ENCODE data around the gene RFX8. TPM values are rescaled to one million over a fixed set of nuclear protein-coding genes. Genes with fewer than 3 reads are reported as not detected.

Gene RFX8
- total and polyA plus RNA-seq, 4 experiments from 2014 or later: 1.2 to 1.3 TPM; not detected in 2

- no peaks in the 10 kb centered on the region for H3K36me3 Mint-ChIP-seq
- CTCF ChIA-PET (ENCODE audit: partially characterized antibody): interaction anchor here (0.9 to 1.6 kb wide), 4 partner anchors 20 to 37 kb away, joined by 3 to 5 read pairs (median 4); no protein-coding TSS in a partner anchor
- H3K9me3 Mint-ChIP-seq: no peaks in the 10 kb centered on the region
These were observed 91.8 kb downstream of the RFX8 start for GRCh38 chr2:101383016-101383541.

GRCh38 chr2:101382442-101382841, 92.5 kb downstream of the RFX8 start:
- Histone ChIP-seq H3K4me3 (ENCODE audit: low read length in 2 of 2) (no peak overlapping the region), H3K27me3 (ENCODE audit: insufficient read depth, low read length) (peaks cover 11% of the 10 kb centered on the region), H3K9me3 (ENCODE audit: control insufficient read depth in 1 of 2, low read length in 2 of 2) (no peaks in the 10 kb centered on the region), H3K4me1 (ENCODE audit: insufficient read depth, low read length) (peaks cover 9% of the 10 kb centered on the region), H3K36me3 (ENCODE audit: insufficient read depth, low read length) (no peaks in the 10 kb centered on the region), H3K27ac (ENCODE audit: low read depth, low read length) (no peak overlapping the region)
- H3K9me3 Mint-ChIP-seq: no peaks in the 10 kb centered on the region
- peaks cover under 1 to 7% (median 4%) of the 10 kb centered on the region in 4 donors for H3K4me1 Mint-ChIP-seq
- peaks cover 15 to 22% of the 10 kb centered on the region in 2 donors for H3K27me3 Mint-ChIP-seq
- ChIA-PET POLR2A (ENCODE audit: partially characterized antibody) (interaction anchor here (1.9 kb wide), 1 partner anchor 21 kb away, joined by 7 read pairs; no protein-coding TSS in a partner anchor), CTCF (ENCODE audit: partially characterized antibody) (interaction anchor here (0.9 to 1.7 kb wide), 4 partner anchors 20 to 40 kb away, joined by 3 to 9 read pairs (median 4); no protein-coding TSS in a partner anchor)
- intact Hi-C loops (cut with micrococcal nuclease): no loop called here
- no peak overlapping the region for H3K4me3 Mint-ChIP-seq
- H3K36me3 Mint-ChIP-seq: no peaks in the 10 kb centered on the region
- H3K27ac Mint-ChIP-seq: no peak overlapping the region
- no peak for DNase-seq

More at GRCh38 chr2:101383016-101383541, 91.8 kb downstream of the RFX8 start:
- H3K27me3 ChIP-seq (ENCODE audit: insufficient read depth, low read length): peaks cover 11% of the 10 kb centered on the region
- H3K9me3 ChIP-seq (ENCODE audit: control insufficient read depth in 1 of 2, low read length in 2 of 2): no peaks in the 10 kb centered on the region
- no peak overlapping the region for H3K27ac Mint-ChIP-seq
- H3K4me1 ChIP-seq (ENCODE audit: insufficient read depth, low read length): peaks cover 15% of the 10 kb centered on the region
- POLR2A ChIA-PET (ENCODE audit: partially characterized antibody): no interaction called here
- DNase-seq: no peak
- intact Hi-C loops (cut with micrococcal nuclease): no loop called here
- H3K4me1 Mint-ChIP-seq: peaks cover 4 to 11% (median 8%) of the 10 kb centered on the region in 4 donors
- peaks cover 20 to 26% of the 10 kb centered on the region in 2 donors for H3K27me3 Mint-ChIP-seq
- H3K27ac ChIP-seq (ENCODE audit: low read depth, low read length): no peak overlapping the region
- no peak overlapping the region for H3K4me3 ChIP-seq (ENCODE audit: low read length in 2 of 2)
- H3K36me3 ChIP-seq (ENCODE audit: insufficient read depth, low read length): no peaks in the 10 kb centered on the region
- no peak overlapping the region for H3K4me3 Mint-ChIP-seq

GRCh38 chr2:101380376-101380775, 94.5 kb downstream of the RFX8 start:
- Histone ChIP-seq H3K4me1 (ENCODE audit: insufficient read depth, low read length) (no peaks in the 10 kb centered on the region), H3K27ac (ENCODE audit: low read depth, low read length) (no peak overlapping the region), H3K9me3 (ENCODE audit: control insufficient read depth in 1 of 2, low read length in 2 of 2) (no peaks in the 10 kb centered on the region), H3K4me3 (ENCODE audit: low read length in 2 of 2) (no peak overlapping the region), H3K36me3 (ENCODE audit: insufficient read depth, low read length) (no peaks in the 10 kb centered on the region), H3K27me3 (ENCODE audit: insufficient read depth, low read length) (peaks cover 3% of the 10 kb centered on the region)
- CTCF ChIA-PET (ENCODE audit: partially characterized antibody): interaction anchor here (1.4 to 1.7 kb wide), 3 partner anchors 18 to 38 kb away, joined by 3 to 8 read pairs (median 3); no protein-coding TSS in a partner anchor
- intact Hi-C loops (cut with micrococcal nuclease): no loop called here
- H3K4me1 Mint-ChIP-seq: no peaks in the 10 kb centered on the region
- POLR2A ChIA-PET (ENCODE audit: partially characterized antibody): interaction anchor here (1.4 to 1.6 kb wide), 2 partner anchors 18 to 72 kb away, joined by 3 to 4 read pairs; partner anchors contain the start of gene RNF149
- H3K27ac Mint-ChIP-seq: no peak overlapping the region
- H3K4me3 Mint-ChIP-seq: no peak overlapping the region
- no peaks in the 10 kb centered on the region for H3K36me3 Mint-ChIP-seq
- peaks cover 5 to 11% of the 10 kb centered on the region in 2 donors for H3K27me3 Mint-ChIP-seq
- DNase-seq: no peak
- no peaks in the 10 kb centered on the region for H3K9me3 Mint-ChIP-seq

- H3K36me3 Mint-ChIP-seq: no peaks in the 10 kb centered on the region
- CTCF ChIA-PET (ENCODE audit: partially characterized antibody): interaction anchor here (1.2 to 1.7 kb wide), 2 partner anchors 9 to 37 kb away, joined by 4 to 8 read pairs; no protein-coding TSS in a partner anchor
- peaks cover 3% of the 10 kb centered on the region for H3K27me3 ChIP-seq (ENCODE audit: insufficient read depth, low read length)
These were observed 95.8 kb downstream of the RFX8 start for GRCh38 chr2:101379091-101379490.

GRCh38 chr2:101375653-101376052, 99.3 kb downstream of the RFX8 start:
- peaks cover 0 to 12% (median 2%) of the 10 kb centered on the region in 8 donors for H3K9me3 Mint-ChIP-seq
- no peaks in the 10 kb centered on the region for H3K9me3 ChIP-seq (ENCODE audit: control insufficient read depth in 1 of 2, low read length in 2 of 2)
- H3K4me3 ChIP-seq (ENCODE audit: low read length in 2 of 2): no peak overlapping the region
- no peak overlapping the region for H3K27ac ChIP-seq (ENCODE audit: low read depth, low read length)
- peaks cover 0 to 9% (median 4%) of the 10 kb centered on the region in 4 donors for H3K4me1 Mint-ChIP-seq
- intact Hi-C loops (cut with micrococcal nuclease): no loop called here
- POLR2A ChIA-PET (ENCODE audit: partially characterized antibody): interaction anchor here (3.0 kb wide), 1 partner anchor 14 kb away, joined by 11 read pairs; no protein-coding TSS in a partner anchor
- no peaks in the 10 kb centered on the region for H3K36me3 Mint-ChIP-seq
- H3K36me3 ChIP-seq (ENCODE audit: insufficient read depth, low read length): no peaks in the 10 kb centered on the region
- peaks cover 8% of the 10 kb centered on the region for H3K4me1 ChIP-seq (ENCODE audit: insufficient read depth, low read length)
- H3K27me3 ChIP-seq (ENCODE audit: insufficient read depth, low read length): no peaks in the 10 kb centered on the region
- H3K27me3 Mint-ChIP-seq: no peaks in the 10 kb centered on the region
- no peak overlapping the region for H3K27ac Mint-ChIP-seq
- DNase-seq: no peak
- CTCF ChIA-PET (ENCODE audit: partially characterized antibody): interaction anchor here (1.0 to 1.5 kb wide), 3 partner anchors 14 to 43 kb away, joined by 3 to 4 read pairs (median 3); no protein-coding TSS in a partner anchor
- no peak overlapping the region for H3K4me3 Mint-ChIP-seq

More at GRCh38 chr2:101379091-101379490, 95.8 kb downstream of the RFX8 start:
- no peaks in the 10 kb centered on the region for H3K9me3 Mint-ChIP-seq
- H3K4me1 Mint-ChIP-seq: peaks cover 0 to 9% (median 4%) of the 10 kb centered on the region in 4 donors
- no peak overlapping the region for H3K27ac Mint-ChIP-seq
- Histone ChIP-seq H3K27ac (ENCODE audit: low read depth, low read length) (no peak overlapping the region), H3K9me3 (ENCODE audit: control insufficient read depth in 1 of 2, low read length in 2 of 2) (no peaks in the 10 kb centered on the region), H3K36me3 (ENCODE audit: insufficient read depth, low read length) (no peaks in the 10 kb centered on the region), H3K4me1 (ENCODE audit: insufficient read depth, low read length) (peaks cover 8% of the 10 kb centered on the region), H3K4me3 (ENCODE audit: low read length in 2 of 2) (no peak overlapping the region)
- DNase-seq: no peak
- H3K27me3 Mint-ChIP-seq: peaks cover 2 to 6% of the 10 kb centered on the region in 2 donors
- intact Hi-C loops (cut with micrococcal nuclease): no loop called here
- POLR2A ChIA-PET (ENCODE audit: partially characterized antibody): no interaction called here
- H3K4me3 Mint-ChIP-seq: no peak overlapping the region

- Mint-ChIP-seq H3K27ac (peak overlapping the region in 3 of 7 donors; percentile 35 to 60 (median 47)), H3K9me3 (peaks cover 0 to 12% (median 2%) of the 10 kb centered on the region in 8 donors), H3K36me3 (no peaks in the 10 kb centered on the region), H3K4me1 (peaks cover 0 to 9% (median 4%) of the 10 kb centered on the region in 4 donors), H3K27me3 (no peaks in the 10 kb centered on the region), H3K4me3 (no peak overlapping the region)
- intact Hi-C loops (cut with micrococcal nuclease): no loop called here
- CTCF ChIA-PET (ENCODE audit: partially characterized antibody): interaction anchor here (0.6 to 1.7 kb wide), 7 partner anchors 13 to 350 kb away, joined by 3 to 9 read pairs (median 3); partner anchors contain the start of gene CREG2
- H3K4me3 ChIP-seq (ENCODE audit: low read length in 2 of 2): no peak overlapping the region
- POLR2A ChIA-PET (ENCODE audit: partially characterized antibody): interaction anchor here (3.0 kb wide), 1 partner anchor 13 kb away, joined by 11 read pairs; no protein-coding TSS in a partner anchor
- no peaks in the 10 kb centered on the region for H3K27me3 ChIP-seq (ENCODE audit: insufficient read depth, low read length)
- H3K27ac ChIP-seq (ENCODE audit: low read depth, low read length): no peak overlapping the region
- DNase-seq: no peak
- peaks cover 8% of the 10 kb centered on the region for H3K4me1 ChIP-seq (ENCODE audit: insufficient read depth, low read length)
- H3K36me3 ChIP-seq (ENCODE audit: insufficient read depth, low read length): no peaks in the 10 kb centered on the region
- no peaks in the 10 kb centered on the region for H3K9me3 ChIP-seq (ENCODE audit: control insufficient read depth in 1 of 2, low read length in 2 of 2)
These were observed 99.9 kb downstream of the RFX8 start for GRCh38 chr2:101374821-101375561.

- DNase-seq: no peak
- Histone ChIP-seq H3K9me3 (ENCODE audit: control insufficient read depth in 1 of 2, low read length in 2 of 2) (no peaks in the 10 kb centered on the region), H3K36me3 (ENCODE audit: insufficient read depth, low read length) (no peaks in the 10 kb centered on the region), H3K4me3 (ENCODE audit: low read length in 2 of 2) (no peak overlapping the region), H3K27me3 (ENCODE audit: insufficient read depth, low read length) (no peaks in the 10 kb centered on the region), H3K4me1 (ENCODE audit: insufficient read depth, low read length) (peaks cover 8% of the 10 kb centered on the region), H3K27ac (ENCODE audit: low read depth, low read length) (no peak overlapping the region)
- no peaks in the 10 kb centered on the region for H3K36me3 Mint-ChIP-seq
- H3K27me3 Mint-ChIP-seq: no peaks in the 10 kb centered on the region
- peaks cover 0 to 9% (median 4%) of the 10 kb centered on the region in 4 donors for H3K4me1 Mint-ChIP-seq
- no peak overlapping the region for H3K27ac Mint-ChIP-seq
- intact Hi-C loops (cut with micrococcal nuclease): no loop called here
- H3K4me3 Mint-ChIP-seq: no peak overlapping the region
- CTCF ChIA-PET (ENCODE audit: partially characterized antibody): interaction anchor here (1.1 to 1.4 kb wide), 3 partner anchors 10 to 31 kb away, joined by 3 to 7 read pairs (median 4); no protein-coding TSS in a partner anchor
- H3K9me3 Mint-ChIP-seq: peaks cover 0 to 12% (median 2%) of the 10 kb centered on the region in 8 donors
- POLR2A ChIA-PET (ENCODE audit: partially characterized antibody): interaction anchor here (3.0 kb wide), 1 partner anchor 11 kb away, joined by 11 read pairs; no protein-coding TSS in a partner anchor
These were observed 102.1 kb downstream of the RFX8 start for GRCh38 chr2:101372792-101373191.

Data from CD4-positive, alpha-beta memory T cell (primary cell).